ENCODE measurements around the gene DLG2.

Gene DLG2

GRCh38 chr11:83661491-83662350 is 1965.4 kb downstream of the DLG2 start:
- no peak for DNase-seq

GRCh38 chr11:83659466-83659865 is 1967.7 kb downstream of the DLG2 start:
- DNase-seq: no peak

GRCh38 chr11:83656796-83657330 is 1970.3 kb downstream of the DLG2 start:
- no peak for DNase-seq

GRCh38 chr11:83655976-83656375 is 1971.2 kb downstream of the DLG2 start:
- DNase-seq: peak in 1 of 56 donors; percentile 7

- DNase-seq: no peak
Measured at GRCh38 chr11:83649528-83649855, 1977.7 kb downstream of the DLG2 start.

GRCh38 chr11:83648610-83649527 is 1978.3 kb downstream of the DLG2 start:
- DNase-seq: no peak

- DNase-seq: peak in 12 of 56 donors; percentile 2 to 68 (median 33)
Measured at GRCh38 chr11:83645561-83645960, 1981.6 kb downstream of the DLG2 start.

- DNase-seq: no peak
Measured at GRCh38 chr11:83643115-83643514, 1984.0 kb downstream of the DLG2 start.

- no peak for DNase-seq
Measured at GRCh38 chr11:83642500-83642899, 1984.6 kb downstream of the DLG2 start.

- peak in 1 of 56 donors; percentile 0 for DNase-seq
Measured at GRCh38 chr11:83641511-83641910, 1985.6 kb downstream of the DLG2 start.

- DNase-seq: no peak
Measured at GRCh38 chr11:83639995-83640758, 1987.0 kb downstream of the DLG2 start.

- no peak for DNase-seq
Measured at GRCh38 chr11:83635166-83635565, 1992.0 kb downstream of the DLG2 start.

GRCh38 chr11:83630211-83630610 is 1996.9 kb downstream of the DLG2 start:
- DNase-seq: no peak

GRCh38 chr11:83629775-83630174 is 1997.4 kb downstream of the DLG2 start:
- DNase-seq: no peak

GRCh38 chr11:83628622-83629355 is 1998.4 kb downstream of the DLG2 start:
- no peak for DNase-seq

GRCh38 chr11:83625336-83625735 is 2001.8 kb downstream of the DLG2 start:
- no peak for DNase-seq

GRCh38 chr11:83617671-83618070 is 2009.5 kb downstream of the DLG2 start:
- DNase-seq: no peak

- DNase-seq: no peak
Measured at GRCh38 chr11:83613767-83614121, 2013.4 kb downstream of the DLG2 start.

GRCh38 chr11:83612891-83613766 is 2014.0 kb downstream of the DLG2 start:
- peak in 4 of 56 donors; percentile 4 to 29 (median 16) for DNase-seq

- DNase-seq: no peak
Measured at GRCh38 chr11:83611600-83611999, 2015.5 kb downstream of the DLG2 start.

All from nucleus accumbens (tissue), 56 donors.